Calu3 (cell line): Measurements from ENCODE around the gene PARP12. TPM values are rescaled to one million over a fixed set of nuclear protein-coding genes. Genes with fewer than 3 reads are reported as not detected.

Experiments
- BruUV-seq: library from RNA; stranded (reverse); fragments of 400-500 nt; replicated peaks from 2 replicates; lab custom pipeline; 2021; lab: Mats Ljungman, UMichigan
- CTCF ChIA-PET: fragments of 300-600 bp; sonication (Branson Sonifier 250); formaldehyde crosslinking; loops from one replicate; lab custom pipeline; 2022; ENCODE audit warnings: antibody characterized with exemption; lab: Charles Lee
- DNase-seq: peaks from one replicate; pipeline ENCODE4 v3.0.0; 2022
- H3K27ac Mint-ChIP-seq: one replicate; pipeline ENCODE4 v1.8.0; 2022; ENCODE audit warnings: mixed read lengths; ENCODE audit not compliant: unreplicated experiment
- H3K27me3 Mint-ChIP-seq: one replicate; pipeline ENCODE4 v1.8.0; 2022; ENCODE audit warnings: mixed read lengths; ENCODE audit not compliant: unreplicated experiment
- H3K36me3 Mint-ChIP-seq: one replicate; pipeline ENCODE4 v1.8.0; 2022; ENCODE audit warnings: mild to moderate bottlenecking, moderate library complexity, mixed read lengths; ENCODE audit not compliant: insufficient read depth, unreplicated experiment
- H3K4me1 Mint-ChIP-seq: one replicate; pipeline ENCODE4 v1.8.0; 2022; ENCODE audit warnings: mild to moderate bottlenecking, low read depth, mixed read lengths; ENCODE audit not compliant: unreplicated experiment
- H3K4me3 Mint-ChIP-seq: one replicate; pipeline ENCODE4 v1.8.0; 2022; ENCODE audit warnings: mild to moderate bottlenecking, low read depth, moderate library complexity, mixed read lengths; ENCODE audit not compliant: unreplicated experiment
- H3K9me3 Mint-ChIP-seq: one replicate; pipeline ENCODE4 v1.8.0; 2022; ENCODE audit warnings: low read depth, mixed read lengths; ENCODE audit not compliant: unreplicated experiment
- CTCF ChIP-seq: fragments of 200-600 bp; IDR thresholded peaks from one replicate; pipeline ENCODE4 v1.8.0; 2022; ENCODE audit warnings: antibody characterized with exemption; ENCODE audit not compliant: unreplicated experiment
- intact Hi-C: fragments of 100-400 bp; cut with micrococcal nuclease; formaldehyde crosslinking; loops from one replicate; pipeline ENCODE4 v1.10.0; 2022; ENCODE audit not compliant: unreplicated experiment
- total RNA-seq: library from RNA; stranded (reverse); gene quantifications from 2 replicates; pipeline ENCODE4 v1.2.3, GENCODE V29; 2022

Gene PARP12
- total RNA-seq, 1 experiment from 2014 or later: 66.6 TPM

GRCh38 chr7:140028311-140028710 lies 34.4 kb downstream of the PARP12 start:
- no peak for DNase-seq
- TF ChIP-seq CTCF: no peak
- H3K27ac Mint-ChIP-seq: no peak overlapping the region
- CTCF ChIA-PET: no interaction called here
- no peaks in the 10 kb centered on the region for H3K4me1 Mint-ChIP-seq
- no peaks in the 10 kb centered on the region for H3K27me3 Mint-ChIP-seq
- H3K36me3 Mint-ChIP-seq: peaks cover 11% of the 10 kb centered on the region
- H3K4me3 Mint-ChIP-seq: no peak overlapping the region
- BruUV-seq: no TSS peak
- no peaks in the 10 kb centered on the region for H3K9me3 Mint-ChIP-seq
- intact Hi-C loops: no loop called here

- H3K4me3 Mint-ChIP-seq: no peak overlapping the region
- intact Hi-C loops: no loop called here
- TF ChIP-seq CTCF: no peak
- no peaks in the 10 kb centered on the region for H3K27me3 Mint-ChIP-seq
- BruUV-seq: no TSS peak
- DNase-seq: no peak
- CTCF ChIA-PET: no interaction called here
- H3K9me3 Mint-ChIP-seq: no peaks in the 10 kb centered on the region
- H3K4me1 Mint-ChIP-seq: no peaks in the 10 kb centered on the region
- H3K27ac Mint-ChIP-seq: no peak overlapping the region
- peaks cover 15% of the 10 kb centered on the region for H3K36me3 Mint-ChIP-seq
Measured at GRCh38 chr7:140027858-140028257, 34.9 kb downstream of the PARP12 start.

- CTCF ChIA-PET: interaction anchor here (0.6 kb wide), 1 partner anchor 15 kb away, joined by 4 read pairs; no protein-coding TSS in a partner anchor
Measured at GRCh38 chr7:140026935-140027334, 35.8 kb downstream of the PARP12 start.

GRCh38 chr7:140025814-140026433 lies 36.8 kb downstream of the PARP12 start:
- Mint-ChIP-seq H3K4me1 (no peaks in the 10 kb centered on the region), H3K4me3 (no peak overlapping the region), H3K27ac (no peak overlapping the region), H3K9me3 (no peaks in the 10 kb centered on the region), H3K36me3 (peaks cover 22% of the 10 kb centered on the region), H3K27me3 (no peaks in the 10 kb centered on the region)
- CTCF ChIA-PET: no interaction called here
- DNase-seq: no peak
- TF ChIP-seq CTCF: no peak
- BruUV-seq: no TSS peak
- intact Hi-C loops: no loop called here

More at GRCh38 chr7:140026935-140027334, 35.8 kb downstream of the PARP12 start:
- Mint-ChIP-seq H3K9me3 (no peaks in the 10 kb centered on the region), H3K4me1 (no peaks in the 10 kb centered on the region), H3K27me3 (no peaks in the 10 kb centered on the region), H3K4me3 (no peak overlapping the region), H3K36me3 (peaks cover 15% of the 10 kb centered on the region), H3K27ac (no peak overlapping the region)
- intact Hi-C loops: no loop called here
- no peak for DNase-seq
- no peak for TF ChIP-seq CTCF
- BruUV-seq: no TSS peak
